H1 (cell line): ENCODE results near the gene MAP2K1. TPM values are rescaled to one million over a fixed set of nuclear protein-coding genes. Genes with fewer than 3 reads are reported as not detected.

Experiments used
- CHD7 ChIP-seq: fragments of 300-600 bp; sonication (generic); IDR thresholded peaks from 2 replicates; pipeline ENCODE4 v1.7.1; 2012; ENCODE audit warnings: low read length, moderate library complexity, mild to moderate bottlenecking, inconsistent platforms; ENCODE audit not compliant: insufficient replicate concordance
- SUZ12 ChIP-seq: fragments of 200-600 bp; sonication (generic); IDR thresholded peaks from 2 replicates; pipeline ENCODE4 v1.6.1; 2012; ENCODE audit warnings: mild to moderate bottlenecking, inconsistent platforms, low read length, moderate library complexity, mixed read lengths
- polyA plus RNA-seq, 7 experiments: library from polyadenylated mRNA; depleted of rRNA in 3 of 7; stranded (reverse) in 5 of 7; unstranded in 2 of 7; fragments of >200 nt in 5 of 7; fragments of 200-250 nt in 2 of 7; gene quantifications; 1 replicate in 5 of 7; 2 replicates in 1 of 7; 4 replicates in 1 of 7; pipeline versions ENCODE4 v1.2.1 to v1.2.3, GENCODE V29; 2011 to 2013; ENCODE audit warnings: missing spikeins in 2 of 7, mixed read lengths in 2 of 7
- total RNA-seq: library from RNA; stranded (reverse); fragmentation: NEBNext Ultra II Directional; extraction: Animal tissue kit (Norgen Biotek cat#: 25700); gene quantifications from 2 replicates; pipeline ENCODE4 v1.2.1, GENCODE V29; 2021

MAP2K1 gene
- total and polyA plus RNA-seq, 2 of the 8 experiments (the other 6 are each of a cell fraction or from before 2014, with no cell fraction given), result 54.7 to 78.2 TPM

- TF ChIP-seq CHD7 (no peak), SUZ12 (no peak)
- TF ChIP-seq, all 59 proteins: peak for 1
These were observed 17.4 kb downstream of the MAP2K1 start (continued) for GRCh38 chr15:66404122-66404521.
